Heart left ventricle (tissue), 13 donors: Measurements from ENCODE around the gene NANOS2.

Source experiments
- POLR2A ChIP-seq, 2 donors: fragments of 450-650 bp; IDR thresholded peaks; one replicate each; pipeline ENCODE4 v1.6.1; 2017; ENCODE audit warnings: antibody characterized with exemption in 2 of 2, mild to moderate bottlenecking in 2 of 2, moderate library complexity in 2 of 2
- TF ChIP-seq, protein P1 (sequence below), 12 donors: fragments of 200-600 bp; sonication (generic) in 4 of 12; IDR thresholded peaks; one replicate each; pipeline versions ENCODE4 v1.5.0 to v1.8.0; 2018 to 2022; ENCODE audit warnings: antibody characterized with exemption in 12 of 12, mild to moderate bottlenecking in 5 of 12
- donor health status: ischemic (EF 13 %, LVEDD 7.1; RV severe dilation, severe dysfunction).
- donor health status: DM: no; HTN: yes; CAD: no.
- donor health status: DM: no; HTN: no; CAD: no.
- donor health status: ischemic (EF 25% LVEDD 6.9; RV normal size, moderate dysfunction).
- donor health status: ischemic (EF 25% LVEDD 5.7; RV mildly dilated, moderate dysfunction).
- donor health status: ischemic (EF 35%, LVEDD 5.7; RV mildly dilated, moderate dysfunction).
- donor health status: nonischemic (EF 11% LVEDD 7.7; RV severe dilation, severe dysfunction).
- donor health status: DM: yes; HTN: yes; CAD: no.
- donor health status: PGD.
- donor health status: ischemic (EF 29% LVEDD 5.4; RV normal size, mild dysfunction).
- donor health status: nonischemic (EF 23%, LVEDD 6.1; RV moderate dilation, normal function).

DNA sequence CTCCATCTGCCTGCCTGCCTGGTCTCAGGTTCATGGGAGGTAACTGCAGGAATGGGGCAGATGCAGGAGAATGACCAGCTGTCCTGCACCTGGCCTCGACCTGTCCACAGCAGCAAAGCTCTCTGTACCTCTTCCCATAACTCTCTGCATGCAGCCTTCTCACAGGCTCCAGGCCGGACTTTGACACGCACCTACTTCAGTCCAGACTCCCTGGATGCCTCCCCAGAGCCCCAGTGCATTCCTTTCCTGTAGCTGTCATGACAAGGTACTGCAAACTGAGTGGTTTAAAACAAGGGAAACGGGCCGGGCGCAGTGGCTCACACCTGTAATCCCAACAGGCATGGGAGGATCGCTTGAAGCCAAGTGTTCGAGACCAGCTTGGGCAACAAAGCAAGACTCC is 3.3 kb downstream of the NANOS2 start:
- TF ChIP-seq POLR2A (IDR thresholded peaks at IDR 0.05), result no peak
- TF ChIP-seq, protein P1, sequence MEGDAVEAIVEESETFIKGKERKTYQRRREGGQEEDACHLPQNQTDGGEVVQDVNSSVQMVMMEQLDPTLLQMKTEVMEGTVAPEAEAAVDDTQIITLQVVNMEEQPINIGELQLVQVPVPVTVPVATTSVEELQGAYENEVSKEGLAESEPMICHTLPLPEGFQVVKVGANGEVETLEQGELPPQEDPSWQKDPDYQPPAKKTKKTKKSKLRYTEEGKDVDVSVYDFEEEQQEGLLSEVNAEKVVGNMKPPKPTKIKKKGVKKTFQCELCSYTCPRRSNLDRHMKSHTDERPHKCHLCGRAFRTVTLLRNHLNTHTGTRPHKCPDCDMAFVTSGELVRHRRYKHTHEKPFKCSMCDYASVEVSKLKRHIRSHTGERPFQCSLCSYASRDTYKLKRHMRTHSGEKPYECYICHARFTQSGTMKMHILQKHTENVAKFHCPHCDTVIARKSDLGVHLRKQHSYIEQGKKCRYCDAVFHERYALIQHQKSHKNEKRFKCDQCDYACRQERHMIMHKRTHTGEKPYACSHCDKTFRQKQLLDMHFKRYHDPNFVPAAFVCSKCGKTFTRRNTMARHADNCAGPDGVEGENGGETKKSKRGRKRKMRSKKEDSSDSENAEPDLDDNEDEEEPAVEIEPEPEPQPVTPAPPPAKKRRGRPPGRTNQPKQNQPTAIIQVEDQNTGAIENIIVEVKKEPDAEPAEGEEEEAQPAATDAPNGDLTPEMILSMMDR (IDR thresholded peaks at IDR 0.05), result no peak
